Activated naive CD4-positive, alpha-beta T cell treated with anti-CD3 and anti-CD28 coated beads, Interleukin-2, amount 50 U/mL, for 72 hours (primary cell): Measurements from ENCODE around the gene S1PR5. TPM values are rescaled to one million over a fixed set of nuclear protein-coding genes. Genes with fewer than 3 reads are reported as not detected.
"Not testable (repeated sequence)": the region's sequence is repeated elsewhere in the genome, so short reads cannot be mapped to it uniquely, and the experiment has no call there.

ENCODE experiments used
- ATAC-seq, 2 donors: fragments of 150-1000 bp; cut with Tn5 transposase; 2 replicates each; pipeline ENCODE4 v1.10.0; 2021; ENCODE audit warnings: mild to moderate bottlenecking in 2 of 2, moderate library complexity in 2 of 2
- DNase-seq, 2 donors: peaks; one replicate each; pipeline ENCODE4 v3.0.0; 2021 to 2022; ENCODE audit warnings: low spot score in 2 of 2
- H3K27ac Mint-ChIP-seq, 2 donors: one replicate each; pipeline ENCODE4 v1.8.0; 2022; ENCODE audit warnings: mild to moderate bottlenecking in 2 of 2, mixed read lengths in 2 of 2
- H3K36me3 Mint-ChIP-seq, 2 donors: one replicate each; pipeline ENCODE4 v1.8.0; 2022; ENCODE audit warnings: mixed read lengths in 2 of 2
- H3K9me3 Mint-ChIP-seq, 2 donors: one replicate each; pipeline ENCODE4 v1.8.0; 2022; ENCODE audit warnings: mixed read lengths in 2 of 2
- total RNA-seq, 2 donors: library from RNA; stranded (reverse); gene quantifications; one replicate each; pipeline ENCODE4 v1.2.3, GENCODE V29; 2022

The S1PR5 gene
- total RNA-seq, 2 donors from 2014 or later = 0.23 to 0.27 TPM

- peaks cover 0 to 21% of the 10 kb centered on the region in 2 donors for H3K36me3 Mint-ChIP-seq
- H3K27ac Mint-ChIP-seq = peak overlapping the region in 1 of 2 donors; percentile 22
- DNase-seq (no peak), ATAC-seq (no peak)
- no peaks in the 10 kb centered on the region for H3K9me3 Mint-ChIP-seq
Observed at GRCh38 chr19:10550336-10550735, 33.1 kb upstream of the S1PR5 start.

GRCh38 chr19:10549733-10550132 lies 32.5 kb upstream of the S1PR5 start:
- ATAC-seq (no peak), DNase-seq (no peak)
- H3K9me3 Mint-ChIP-seq = no peaks in the 10 kb centered on the region
- peak overlapping the region in 1 of 2 donors; percentile 22 for H3K27ac Mint-ChIP-seq
- peaks cover 3 to 21% of the 10 kb centered on the region in 2 donors for H3K36me3 Mint-ChIP-seq

GRCh38 chr19:10548746-10549276 lies 31.6 kb upstream of the S1PR5 start:
- ATAC-seq (no peak), DNase-seq (no peak)
- Mint-ChIP-seq H3K9me3 (no peaks in the 10 kb centered on the region), H3K27ac (peak overlapping the region in 1 of 2 donors; percentile 68), H3K36me3 (peaks cover 8 to 21% of the 10 kb centered on the region in 2 donors)

DNA sequence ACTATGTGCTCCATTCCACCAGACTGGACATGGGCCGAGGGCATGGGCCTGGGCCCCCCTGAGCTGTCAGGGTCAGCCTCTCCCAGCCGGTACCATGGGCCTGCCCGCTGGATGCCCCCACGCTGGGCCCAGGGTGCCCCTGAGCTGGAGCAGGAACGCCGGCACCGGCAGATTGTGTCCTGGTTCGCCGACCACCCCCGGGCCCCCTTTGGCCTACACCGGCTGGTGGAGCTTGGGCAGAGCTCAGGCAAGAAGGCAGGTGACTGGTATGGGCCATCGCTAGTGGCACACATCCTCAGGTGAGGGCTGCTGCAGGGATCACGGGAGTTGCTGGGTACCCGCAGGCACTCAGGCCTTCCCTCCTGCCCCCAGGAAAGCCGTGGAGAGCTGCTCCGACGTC lies 29.6 kb upstream of the S1PR5 start:
- Mint-ChIP-seq H3K9me3 (no peaks in the 10 kb centered on the region), H3K27ac (no peak overlapping the region), H3K36me3 (peaks cover 7 to 8% of the 10 kb centered on the region in 2 donors)
- DNase-seq = no peak
- no peak for ATAC-seq

DNA sequence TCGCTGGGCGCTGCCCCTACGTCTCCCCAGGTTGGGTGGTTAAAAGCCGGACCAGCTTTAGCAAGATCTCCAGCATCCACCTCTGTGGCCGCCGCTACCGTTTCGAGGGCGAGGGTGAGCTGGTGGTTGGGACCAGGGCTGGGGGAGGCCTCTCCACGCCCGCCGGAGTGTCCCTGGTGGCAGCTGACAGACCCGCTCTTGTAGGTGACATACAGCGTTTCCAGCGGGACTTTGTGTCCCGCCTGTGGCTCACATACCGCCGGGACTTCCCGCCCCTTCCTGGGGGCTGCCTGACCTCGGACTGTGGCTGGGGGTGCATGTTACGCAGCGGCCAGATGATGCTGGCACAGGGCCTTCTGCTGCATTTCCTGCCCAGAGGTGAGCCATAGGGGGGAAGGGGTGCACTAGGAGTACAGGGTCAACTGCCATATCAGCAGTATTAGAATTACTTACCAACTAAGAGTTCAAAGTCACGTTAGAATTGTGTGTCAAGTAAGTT lies 27.6 kb upstream of the S1PR5 start:
- peak overlapping the region; percentile 92 to 98 for H3K27ac Mint-ChIP-seq
- ATAC-seq (peak in 1 of 2 donors; percentile 32), DNase-seq (no peak)
- H3K36me3 Mint-ChIP-seq = peaks cover 0 to 8% of the 10 kb centered on the region in 2 donors
- no peaks in the 10 kb centered on the region for H3K9me3 Mint-ChIP-seq

- ATAC-seq = peak; percentile 25 to 27
- Mint-ChIP-seq H3K9me3 (no peaks in the 10 kb centered on the region), H3K36me3 (peaks cover 0 to 8% of the 10 kb centered on the region in 2 donors), H3K27ac (peak overlapping the region; percentile 92 to 98)
- DNase-seq = peak in 1 of 2 donors; percentile 33
Observed at GRCh38 chr19:10544242-10544752, 27.1 kb upstream of the S1PR5 start.

DNA sequence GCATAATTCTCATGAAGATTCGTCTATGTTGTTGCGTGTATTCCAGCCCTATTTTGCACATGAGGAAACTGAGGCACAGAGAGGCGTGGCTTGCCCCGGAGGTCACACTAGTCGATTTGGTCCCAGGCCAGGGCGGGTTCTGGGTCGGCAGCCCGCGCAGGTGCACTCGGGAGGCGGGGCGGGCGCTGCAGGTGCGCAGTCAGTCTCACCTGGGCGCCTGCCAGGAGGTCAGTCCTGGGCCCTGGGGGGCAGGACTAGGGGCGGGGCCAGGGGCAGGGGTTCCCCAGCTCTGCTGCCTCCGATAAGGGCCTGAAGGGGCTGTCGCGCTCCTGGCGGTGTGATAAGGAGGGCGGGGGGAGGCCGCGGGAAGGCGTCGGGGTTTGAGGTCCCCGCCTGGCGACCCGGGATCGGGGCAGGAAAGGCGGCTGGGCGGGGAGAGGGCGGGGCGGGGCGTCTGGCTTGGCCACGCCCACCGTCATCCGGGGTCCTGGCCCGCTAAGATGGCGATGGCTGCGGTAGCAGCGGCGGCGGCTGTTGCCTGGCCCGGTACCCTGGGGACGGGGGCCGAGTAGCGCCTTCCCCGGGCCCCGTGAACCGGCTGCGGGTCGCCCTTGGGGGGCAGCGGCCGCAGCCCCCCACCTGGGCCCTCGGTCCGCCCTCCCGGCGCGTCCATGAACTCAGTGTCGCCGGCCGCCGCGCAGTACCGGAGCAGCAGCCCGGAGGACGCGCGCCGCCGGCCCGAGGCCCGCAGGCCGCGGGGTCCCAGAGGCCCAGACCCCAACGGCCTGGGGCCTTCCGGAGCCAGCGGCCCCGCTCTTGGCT lies 26.4 kb upstream of the S1PR5 start, which contains the start of gene ATG4D:
Gene ATG4D, plus strand, starts transcription at position 485 of the 822 bp plus-strand sequence. Its CDS starts 187 bp downstream, at position 672.
- H3K36me3 Mint-ChIP-seq = peaks cover 0 to 8% of the 10 kb centered on the region in 2 donors
- DNase-seq (peak; percentile 80 to 81), ATAC-seq (peak; percentile 86 to 90)
- no peaks in the 10 kb centered on the region for H3K9me3 Mint-ChIP-seq
- peak within 1 kb of the TSS; percentile 92 to 98 for H3K27ac Mint-ChIP-seq

- Mint-ChIP-seq H3K36me3 (peaks cover 0 to 8% of the 10 kb centered on the region in 2 donors), H3K9me3 (no peaks in the 10 kb centered on the region), H3K27ac (peak overlapping the region in 1 of 2 donors; percentile 92)
- no peak for DNase-seq
- ATAC-seq = no peak
Observed at GRCh38 chr19:10543059-10543419, 25.8 kb upstream of the S1PR5 start.

GRCh38 chr19:10539016-10539415 lies 21.8 kb upstream of the S1PR5 start:
- not testable (repeated sequence) for ATAC-seq, H3K27ac Mint-ChIP-seq, DNase-seq, H3K36me3 Mint-ChIP-seq, H3K9me3 Mint-ChIP-seq

DNA sequence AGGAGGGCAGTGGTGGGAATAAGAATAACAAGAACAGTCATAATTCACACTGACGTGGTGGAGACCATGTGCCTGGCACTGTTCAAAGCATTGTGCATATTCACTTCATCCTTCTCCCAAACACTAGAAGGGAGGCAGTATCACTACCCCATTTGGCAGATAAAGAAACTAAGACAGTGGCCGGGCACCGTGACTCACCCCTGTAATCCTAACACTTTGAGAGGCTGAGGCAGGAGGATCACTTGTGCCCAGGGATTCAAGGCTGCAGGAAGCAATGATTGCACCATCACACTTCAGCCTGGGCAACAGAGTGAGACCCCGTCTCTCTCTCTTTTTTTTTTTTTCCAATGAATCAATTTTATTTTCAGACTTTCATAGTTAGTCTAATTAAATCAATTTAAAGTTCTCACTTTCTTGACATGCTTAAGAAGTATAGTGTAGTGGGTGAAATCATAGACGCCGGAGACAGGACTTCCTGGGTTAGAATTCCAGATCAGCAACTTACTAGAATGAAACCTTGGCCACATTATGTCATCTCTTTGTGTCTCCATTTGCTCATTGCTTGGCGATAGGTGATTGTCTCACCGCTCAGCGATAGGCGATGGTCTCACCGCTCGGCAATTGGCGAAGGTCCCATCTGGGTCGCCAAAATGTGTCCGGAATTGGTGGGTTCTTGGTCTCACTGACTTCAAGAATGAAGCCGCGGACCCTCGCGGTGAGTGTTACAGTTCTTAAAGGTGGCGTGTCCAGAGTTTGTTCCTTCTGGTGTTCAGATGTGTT lies 21.1 kb upstream of the S1PR5 start:
- Mint-ChIP-seq H3K27ac (no peak overlapping the region), H3K9me3 (no peaks in the 10 kb centered on the region), H3K36me3 (no peaks in the 10 kb centered on the region)
- DNase-seq = no peak
- ATAC-seq = peak in 1 of 2 donors; percentile 24

DNA sequence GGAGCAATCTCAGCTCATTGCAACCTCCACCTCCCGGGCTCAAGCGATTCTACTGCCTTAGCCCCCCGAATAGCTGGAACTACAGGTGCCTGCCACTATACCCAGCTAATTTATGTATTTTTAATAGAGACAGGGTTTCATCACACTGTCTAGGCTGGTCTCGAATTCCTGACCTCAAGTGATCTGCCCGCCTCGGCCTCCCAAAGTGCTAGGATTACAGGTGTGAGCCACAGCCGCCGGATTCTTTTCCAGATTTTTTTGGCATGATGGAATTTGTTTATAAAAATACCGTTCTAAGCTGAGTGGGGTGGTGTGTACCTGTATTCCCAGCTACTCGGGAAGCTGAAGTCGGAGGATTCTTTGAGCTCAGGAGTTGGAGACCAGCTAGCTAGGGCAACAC lies 20.4 kb upstream of the S1PR5 start:
- Mint-ChIP-seq H3K27ac (no peak overlapping the region), H3K36me3 (peaks cover 0 to 1% of the 10 kb centered on the region in 2 donors), H3K9me3 (no peaks in the 10 kb centered on the region)
- ATAC-seq = no peak
- no peak for DNase-seq

DNA sequence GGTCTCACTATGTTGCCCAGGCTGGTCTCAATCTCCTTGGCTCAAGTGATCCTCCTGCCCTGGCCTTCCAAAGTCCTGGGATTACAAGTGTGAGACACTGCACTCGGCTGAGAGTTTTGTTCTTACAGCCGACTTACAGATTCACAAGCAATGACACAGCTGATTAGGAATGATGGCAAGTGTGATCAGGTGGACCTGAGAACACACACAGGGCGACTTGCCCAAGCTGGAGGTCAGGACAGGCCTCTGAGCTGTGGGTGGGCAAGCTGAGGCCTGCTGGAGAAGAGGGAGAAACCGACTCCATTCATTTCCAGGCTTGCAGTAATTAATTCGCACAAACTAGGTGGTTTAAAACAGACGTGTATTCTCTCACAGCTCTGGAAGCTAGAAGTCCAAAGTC lies 18.4 kb upstream of the S1PR5 start:
- H3K36me3 Mint-ChIP-seq = peaks cover 0 to 7% of the 10 kb centered on the region in 2 donors
- H3K9me3 Mint-ChIP-seq = no peaks in the 10 kb centered on the region
- no peak for DNase-seq
- no peak for ATAC-seq
- H3K27ac Mint-ChIP-seq = no peak overlapping the region

- no peak for DNase-seq
- ATAC-seq = no peak
- no peaks in the 10 kb centered on the region for H3K9me3 Mint-ChIP-seq
- H3K36me3 Mint-ChIP-seq = peaks cover 0 to 7% of the 10 kb centered on the region in 2 donors
- no peak overlapping the region for H3K27ac Mint-ChIP-seq
Observed at GRCh38 chr19:10533646-10534386, 16.6 kb upstream of the S1PR5 start.

DNA sequence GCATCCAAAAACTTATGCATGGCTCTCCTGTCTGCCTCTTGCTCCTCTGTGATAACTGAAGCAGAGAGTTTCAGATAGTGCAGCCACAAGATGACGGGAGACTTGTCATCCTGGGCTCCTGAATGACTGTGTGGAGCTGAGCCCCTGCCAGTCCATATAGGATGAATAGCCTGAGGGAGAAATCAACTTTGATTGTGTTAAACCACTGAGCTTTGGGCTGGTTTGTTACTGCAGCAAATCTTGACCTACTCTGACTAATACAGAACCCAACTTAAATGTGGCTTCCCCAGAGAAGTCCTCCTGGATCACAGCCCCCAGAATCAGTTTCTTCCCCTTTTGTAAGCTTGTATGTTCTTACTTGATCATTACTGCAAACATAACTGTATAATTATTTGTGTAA lies 15.2 kb upstream of the S1PR5 start:
- Mint-ChIP-seq H3K27ac (no peak overlapping the region), H3K36me3 (peaks cover 0 to 7% of the 10 kb centered on the region in 2 donors)

GRCh38 chr19:10526887-10527286 lies 9.6 kb upstream of the S1PR5 start:
- H3K27ac Mint-ChIP-seq, H3K36me3 Mint-ChIP-seq, DNase-seq, H3K9me3 Mint-ChIP-seq, ATAC-seq: not testable (repeated sequence)

More for the DNA sequence above, 15.2 kb upstream of the S1PR5 start:
- DNase-seq (no peak), ATAC-seq (peak in 1 of 2 donors; percentile 47)
- H3K9me3 Mint-ChIP-seq = no peaks in the 10 kb centered on the region

DNA sequence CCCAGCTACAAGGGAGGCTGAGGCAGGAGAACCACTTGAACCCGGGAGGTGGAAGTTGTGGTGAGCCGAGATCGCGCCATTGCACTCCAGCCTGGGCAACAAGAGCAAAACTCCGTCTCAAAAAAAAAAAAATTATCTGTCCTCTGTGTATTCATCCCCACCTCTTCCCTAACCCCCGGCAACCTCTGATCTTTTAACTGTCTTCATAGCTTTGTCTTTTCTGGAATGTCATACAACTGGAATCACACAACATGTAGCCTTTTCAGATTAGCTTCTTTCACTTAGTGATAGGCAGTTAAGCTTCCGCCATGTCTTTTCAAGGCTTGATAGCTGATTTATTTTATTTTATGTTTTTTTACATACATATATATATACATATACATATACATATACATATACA lies 8.4 kb upstream of the S1PR5 start:
- no peak for DNase-seq
- Mint-ChIP-seq H3K36me3 (no peaks in the 10 kb centered on the region), H3K9me3 (no peaks in the 10 kb centered on the region), H3K27ac (no peak overlapping the region)
- ATAC-seq = no peak
